Panc1 (cell line): ENCODE data around the gene HBP1.

Source experiments
- POLR2AphosphoS5 ChIP-seq: IDR thresholded peaks from 2 replicates; pipeline ENCODE4 v1.6.1; 2012; ENCODE audit warnings: mild to moderate bottlenecking, low read depth, low read length, moderate library complexity
- TF ChIP-seq, protein P1 (sequence below): fragments of 450-650 bp; IDR thresholded peaks from 2 replicates; pipeline ENCODE4 v1.5.1; 2017; ENCODE audit warnings: mild to moderate bottlenecking
- TF ChIP-seq, protein P2 (sequence below), 2 experiments: IDR thresholded peaks; 2 replicates each; pipeline ENCODE4 v1.6.1; 2011 to 2012; ENCODE audit warnings: low read depth in 2 of 2, control low read depth in 1 of 2, low read length in 1 of 2, mild to moderate bottlenecking in 1 of 2, moderate library complexity in 1 of 2; ENCODE audit not compliant: insufficient read depth in 1 of 2

GRCh38 chr7:107133396-107133795, 35.4 kb upstream of the HBP1 start:
- TF ChIP-seq, protein P1, sequence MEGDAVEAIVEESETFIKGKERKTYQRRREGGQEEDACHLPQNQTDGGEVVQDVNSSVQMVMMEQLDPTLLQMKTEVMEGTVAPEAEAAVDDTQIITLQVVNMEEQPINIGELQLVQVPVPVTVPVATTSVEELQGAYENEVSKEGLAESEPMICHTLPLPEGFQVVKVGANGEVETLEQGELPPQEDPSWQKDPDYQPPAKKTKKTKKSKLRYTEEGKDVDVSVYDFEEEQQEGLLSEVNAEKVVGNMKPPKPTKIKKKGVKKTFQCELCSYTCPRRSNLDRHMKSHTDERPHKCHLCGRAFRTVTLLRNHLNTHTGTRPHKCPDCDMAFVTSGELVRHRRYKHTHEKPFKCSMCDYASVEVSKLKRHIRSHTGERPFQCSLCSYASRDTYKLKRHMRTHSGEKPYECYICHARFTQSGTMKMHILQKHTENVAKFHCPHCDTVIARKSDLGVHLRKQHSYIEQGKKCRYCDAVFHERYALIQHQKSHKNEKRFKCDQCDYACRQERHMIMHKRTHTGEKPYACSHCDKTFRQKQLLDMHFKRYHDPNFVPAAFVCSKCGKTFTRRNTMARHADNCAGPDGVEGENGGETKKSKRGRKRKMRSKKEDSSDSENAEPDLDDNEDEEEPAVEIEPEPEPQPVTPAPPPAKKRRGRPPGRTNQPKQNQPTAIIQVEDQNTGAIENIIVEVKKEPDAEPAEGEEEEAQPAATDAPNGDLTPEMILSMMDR: no peak
- TF ChIP-seq POLR2AphosphoS5: no peak
- TF ChIP-seq, protein P2, sequence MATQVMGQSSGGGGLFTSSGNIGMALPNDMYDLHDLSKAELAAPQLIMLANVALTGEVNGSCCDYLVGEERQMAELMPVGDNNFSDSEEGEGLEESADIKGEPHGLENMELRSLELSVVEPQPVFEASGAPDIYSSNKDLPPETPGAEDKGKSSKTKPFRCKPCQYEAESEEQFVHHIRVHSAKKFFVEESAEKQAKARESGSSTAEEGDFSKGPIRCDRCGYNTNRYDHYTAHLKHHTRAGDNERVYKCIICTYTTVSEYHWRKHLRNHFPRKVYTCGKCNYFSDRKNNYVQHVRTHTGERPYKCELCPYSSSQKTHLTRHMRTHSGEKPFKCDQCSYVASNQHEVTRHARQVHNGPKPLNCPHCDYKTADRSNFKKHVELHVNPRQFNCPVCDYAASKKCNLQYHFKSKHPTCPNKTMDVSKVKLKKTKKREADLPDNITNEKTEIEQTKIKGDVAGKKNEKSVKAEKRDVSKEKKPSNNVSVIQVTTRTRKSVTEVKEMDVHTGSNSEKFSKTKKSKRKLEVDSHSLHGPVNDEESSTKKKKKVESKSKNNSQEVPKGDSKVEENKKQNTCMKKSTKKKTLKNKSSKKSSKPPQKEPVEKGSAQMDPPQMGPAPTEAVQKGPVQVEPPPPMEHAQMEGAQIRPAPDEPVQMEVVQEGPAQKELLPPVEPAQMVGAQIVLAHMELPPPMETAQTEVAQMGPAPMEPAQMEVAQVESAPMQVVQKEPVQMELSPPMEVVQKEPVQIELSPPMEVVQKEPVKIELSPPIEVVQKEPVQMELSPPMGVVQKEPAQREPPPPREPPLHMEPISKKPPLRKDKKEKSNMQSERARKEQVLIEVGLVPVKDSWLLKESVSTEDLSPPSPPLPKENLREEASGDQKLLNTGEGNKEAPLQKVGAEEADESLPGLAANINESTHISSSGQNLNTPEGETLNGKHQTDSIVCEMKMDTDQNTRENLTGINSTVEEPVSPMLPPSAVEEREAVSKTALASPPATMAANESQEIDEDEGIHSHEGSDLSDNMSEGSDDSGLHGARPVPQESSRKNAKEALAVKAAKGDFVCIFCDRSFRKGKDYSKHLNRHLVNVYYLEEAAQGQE (IDR thresholded peaks at IDR 0.05; ENCODE audit: insufficient read depth in 1 of 2, low read depth in 2 of 2, low read length in 1 of 2): no peak
